Measurements from ENCODE around the gene ADCY2. TPM values are rescaled to one million over a fixed set of nuclear protein-coding genes. Genes with fewer than 3 reads are reported as not detected.
"Not testable (repeated sequence)": the region's sequence is repeated elsewhere in the genome, so short reads cannot be mapped to it uniquely, and the experiment has no call there.

ADCY2 gene
- total RNA-seq, 4 donors from 2014 or later: 0.34 to 2.7 (median 1.5) TPM

DNA sequence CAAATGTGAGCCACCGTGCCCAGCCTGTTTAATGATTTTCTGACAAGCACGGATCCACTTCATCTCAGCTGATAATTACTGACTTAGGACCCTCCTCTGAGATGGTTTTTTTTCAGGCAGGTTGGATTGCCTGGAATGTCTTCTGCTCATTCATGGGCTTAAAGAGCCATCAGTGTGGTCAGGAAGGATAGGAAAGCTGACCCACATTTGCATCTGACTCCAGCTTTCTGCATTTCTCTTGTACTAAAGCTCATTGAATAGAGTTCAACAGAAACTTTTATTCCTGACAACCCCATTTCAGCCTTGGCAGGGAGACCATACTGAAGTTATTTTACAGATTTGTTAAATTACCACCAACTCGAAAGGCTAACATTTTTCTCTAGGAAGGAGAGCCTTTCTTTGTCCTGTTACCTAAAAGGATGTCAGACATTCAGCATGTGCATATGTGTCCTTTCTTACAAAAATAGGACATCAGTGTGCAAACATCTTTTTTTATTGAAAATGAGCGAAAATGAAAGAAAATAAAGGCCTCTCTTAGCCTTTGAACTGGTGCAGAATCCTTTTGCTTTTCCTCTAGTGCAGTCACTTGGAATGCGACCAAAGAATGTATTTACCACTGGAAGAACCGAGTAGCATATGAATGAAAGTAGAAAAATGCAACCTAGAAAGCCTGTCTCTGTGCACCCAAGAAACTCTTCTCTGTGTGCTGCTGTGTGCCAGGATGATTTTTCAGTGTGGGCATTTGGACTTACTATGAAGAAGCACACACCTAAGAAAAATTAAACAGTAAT is 26.6 kb downstream of the ADCY2 start:
- WGBS, 2 donors: 41 to 49% methylated on average over 6 of the region's 6 CpGs
- intact Hi-C loops (cut with DNase I): no loop called here
- no peak for DNase-seq

DNA sequence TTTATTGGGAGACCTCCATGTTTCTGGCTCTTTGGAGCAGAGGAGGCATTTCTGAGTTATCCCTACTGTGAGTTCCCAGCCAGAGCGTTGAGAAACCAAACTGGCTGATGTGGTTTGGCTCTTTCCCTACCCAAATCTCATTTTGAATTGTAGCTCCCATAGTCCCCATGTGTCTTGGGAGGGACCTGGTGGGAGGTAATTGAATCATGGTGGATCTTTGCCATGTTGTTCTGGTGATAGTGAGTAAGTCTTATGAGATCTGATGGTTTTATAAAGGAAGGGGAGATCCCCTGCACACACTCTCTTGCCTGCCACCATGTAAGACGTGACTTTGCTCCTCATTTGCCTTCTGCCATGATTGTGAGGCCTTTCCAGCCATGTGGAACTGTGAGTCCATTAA is 27.3 kb downstream of the ADCY2 start:
- H3K27me3 ChIP-seq; H3K4me3 ChIP-seq (replicated peaks in 1 of 3); DNase-seq; H3K36me3 ChIP-seq; H3K27ac ChIP-seq; intact Hi-C loops (cut with DNase I); H3K4me1 ChIP-seq; H3K9me3 ChIP-seq: not testable (repeated sequence)
- 71 to 83% methylated on average over 2 of the region's 2 CpGs for WGBS, 2 donors

More for the DNA sequence above, 26.6 kb downstream of the ADCY2 start:
- TF ChIP-seq, protein P1, sequence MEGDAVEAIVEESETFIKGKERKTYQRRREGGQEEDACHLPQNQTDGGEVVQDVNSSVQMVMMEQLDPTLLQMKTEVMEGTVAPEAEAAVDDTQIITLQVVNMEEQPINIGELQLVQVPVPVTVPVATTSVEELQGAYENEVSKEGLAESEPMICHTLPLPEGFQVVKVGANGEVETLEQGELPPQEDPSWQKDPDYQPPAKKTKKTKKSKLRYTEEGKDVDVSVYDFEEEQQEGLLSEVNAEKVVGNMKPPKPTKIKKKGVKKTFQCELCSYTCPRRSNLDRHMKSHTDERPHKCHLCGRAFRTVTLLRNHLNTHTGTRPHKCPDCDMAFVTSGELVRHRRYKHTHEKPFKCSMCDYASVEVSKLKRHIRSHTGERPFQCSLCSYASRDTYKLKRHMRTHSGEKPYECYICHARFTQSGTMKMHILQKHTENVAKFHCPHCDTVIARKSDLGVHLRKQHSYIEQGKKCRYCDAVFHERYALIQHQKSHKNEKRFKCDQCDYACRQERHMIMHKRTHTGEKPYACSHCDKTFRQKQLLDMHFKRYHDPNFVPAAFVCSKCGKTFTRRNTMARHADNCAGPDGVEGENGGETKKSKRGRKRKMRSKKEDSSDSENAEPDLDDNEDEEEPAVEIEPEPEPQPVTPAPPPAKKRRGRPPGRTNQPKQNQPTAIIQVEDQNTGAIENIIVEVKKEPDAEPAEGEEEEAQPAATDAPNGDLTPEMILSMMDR (IDR thresholded peaks at IDR 0.05): no peak
- no peak for TF ChIP-seq POLR2A (IDR thresholded peaks at IDR 0.05)
- Histone ChIP-seq H3K27ac (no peak overlapping the region), H3K36me3 (no peaks in the 10 kb centered on the region), H3K4me3 (replicated peaks in 1 of 3) (no peak overlapping the region), H3K27me3 (no peaks in the 10 kb centered on the region), H3K4me1 (no peaks in the 10 kb centered on the region), H3K9me3 (no peaks in the 10 kb centered on the region)

GRCh38 chr5:7425830-7426229 is 29.9 kb downstream of the ADCY2 start:
- DNase-seq: no peak
- Histone ChIP-seq H3K4me1 (no peaks in the 10 kb centered on the region), H3K27me3 (no peaks in the 10 kb centered on the region), H3K36me3 (no peaks in the 10 kb centered on the region), H3K4me3 (replicated peaks in 1 of 3) (no peak overlapping the region), H3K9me3 (no peaks in the 10 kb centered on the region), H3K27ac (no peak overlapping the region)
- TF ChIP-seq POLR2A (IDR thresholded peaks at IDR 0.05): no peak
- TF ChIP-seq, protein P1 (IDR thresholded peaks at IDR 0.05): no peak
- WGBS, 2 donors: 71 to 86% methylated on average over 2 of the region's 2 CpGs
- intact Hi-C loops (cut with DNase I): no loop called here

DNA sequence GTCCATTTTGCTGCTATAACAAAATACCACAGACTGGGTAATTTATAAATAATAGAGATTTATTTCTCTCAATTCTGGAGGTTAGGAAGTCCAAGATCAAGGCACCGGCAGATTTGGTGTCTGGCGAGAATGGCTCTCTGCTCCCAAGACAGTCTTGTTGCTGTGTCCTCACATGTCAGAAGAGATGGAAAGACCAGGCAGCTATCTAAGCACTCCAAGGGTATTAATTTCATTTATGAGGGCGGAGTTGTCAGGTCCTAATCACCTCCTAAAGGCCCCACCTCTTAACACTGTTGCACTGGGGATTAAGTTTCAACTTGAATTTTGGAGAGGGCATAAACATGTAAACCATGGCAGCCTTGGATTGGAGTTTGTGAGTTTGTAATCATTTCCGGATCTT is 30.3 kb downstream of the ADCY2 start:
- no peak for TF ChIP-seq POLR2A (IDR thresholded peaks at IDR 0.05)
- TF ChIP-seq, protein P1 (IDR thresholded peaks at IDR 0.05): no peak
- intact Hi-C loops (cut with DNase I): no loop called here
- H3K36me3 ChIP-seq: no peaks in the 10 kb centered on the region
- DNase-seq: no peak
- no peak overlapping the region for H3K27ac ChIP-seq
- no peaks in the 10 kb centered on the region for H3K27me3 ChIP-seq
- no peaks in the 10 kb centered on the region for H3K9me3 ChIP-seq
- no peak overlapping the region for H3K4me3 ChIP-seq (replicated peaks in 1 of 3)
- H3K4me1 ChIP-seq: no peaks in the 10 kb centered on the region
- 88 to 90% methylated on average over 4 of the region's 4 CpGs for WGBS, 2 donors

DNA sequence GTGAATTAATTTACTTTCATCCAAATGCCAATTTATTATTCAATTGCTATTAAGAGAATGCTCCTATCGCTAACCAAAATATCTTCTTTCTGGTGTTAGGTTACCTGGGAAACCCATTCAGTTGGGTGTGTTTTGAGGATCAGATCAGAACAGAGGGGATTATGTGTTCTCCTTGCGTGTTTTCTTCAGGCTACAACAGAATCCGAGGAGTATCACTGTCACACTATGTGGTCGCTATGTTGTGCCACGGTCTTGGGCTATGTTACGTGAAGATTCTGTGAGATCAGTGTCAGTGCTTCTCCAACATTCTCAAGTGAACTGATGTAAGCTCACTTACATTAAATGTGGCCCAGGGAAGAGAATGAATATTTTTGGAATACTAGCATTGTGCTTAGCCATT is 39.0 kb downstream of the ADCY2 start:
- TF ChIP-seq POLR2A (IDR thresholded peaks at IDR 0.05): no peak
- TF ChIP-seq, protein P1 (IDR thresholded peaks at IDR 0.05): no peak
- 90 to 94% methylated on average over 6 of the region's 6 CpGs for WGBS, 2 donors
- no peaks in the 10 kb centered on the region for H3K36me3 ChIP-seq
- H3K27me3 ChIP-seq: no peaks in the 10 kb centered on the region
- no peaks in the 10 kb centered on the region for H3K4me1 ChIP-seq
- H3K27ac ChIP-seq: no peak overlapping the region
- no peaks in the 10 kb centered on the region for H3K9me3 ChIP-seq
- no peak overlapping the region for H3K4me3 ChIP-seq (replicated peaks in 1 of 3)
- intact Hi-C loops (cut with DNase I): no loop called here
- DNase-seq: no peak
